NCI-H524 (cell line): ENCODE measurements around the gene ZNF320.
"Not testable (repeated sequence)": the region's sequence is repeated elsewhere in the genome, so short reads cannot be mapped to it uniquely, and the experiment has no call there.

Experiments
- DNase-seq, 2 experiments: peaks; one replicate each; lab custom pipeline; 2025; lab: John Stamatoyannopoulos, UW

Gene ZNF320

GRCh38 chr19:52922841-52923777, 25.7 kb upstream of the ZNF320 start, which contains the start of gene ZNF888:
Gene ZNF888, minus strand, starts transcription at chr19:52923428. Its CDS starts 5,555 bp downstream, at chr19:52917873.
- DNase-seq: no peak

DNA sequence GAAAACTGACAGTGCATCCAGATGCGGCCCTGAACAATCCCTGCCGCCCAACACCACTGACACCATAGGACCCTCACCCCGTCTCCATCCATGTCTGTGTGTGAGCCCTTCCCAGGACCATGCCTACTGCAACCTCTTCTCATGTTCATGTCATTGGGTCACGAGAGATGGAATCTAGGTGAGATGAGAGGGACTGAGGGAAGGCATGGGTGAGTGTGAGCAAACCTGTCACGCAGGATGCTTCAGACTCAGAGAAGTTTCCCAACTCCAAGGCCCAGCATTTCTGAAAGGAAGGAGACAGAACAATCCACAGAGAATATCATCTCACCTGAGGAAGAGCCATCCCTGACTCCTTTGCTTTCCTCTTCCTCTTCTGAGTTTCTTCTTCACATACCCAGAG, 20.1 kb upstream of the ZNF320 start:
- no peak for DNase-seq

DNA sequence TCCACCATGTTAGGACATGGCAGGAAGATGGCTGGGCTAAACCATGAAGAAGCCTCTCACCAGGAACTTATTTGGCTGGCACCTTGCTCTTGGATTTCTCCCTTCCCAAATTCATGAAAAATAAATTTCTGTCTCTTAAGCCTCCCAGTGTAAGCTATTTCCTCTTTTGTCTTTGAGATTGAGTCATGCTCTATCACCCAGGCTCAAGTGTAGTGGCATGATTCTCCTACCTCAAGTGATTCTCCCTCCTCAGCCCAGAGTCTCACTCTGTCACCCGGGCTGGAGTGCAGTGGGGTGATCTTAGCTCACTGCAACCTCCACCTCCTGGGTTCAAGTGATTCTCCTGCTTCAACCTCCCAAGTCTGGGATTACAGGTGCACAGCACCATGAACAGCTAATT, 13.2 kb upstream of the ZNF320 start:
- DNase-seq: no peak

GRCh38 chr19:52904052-52904780, 6.8 kb upstream of the ZNF320 start:
- DNase-seq: not testable (repeated sequence)

DNA sequence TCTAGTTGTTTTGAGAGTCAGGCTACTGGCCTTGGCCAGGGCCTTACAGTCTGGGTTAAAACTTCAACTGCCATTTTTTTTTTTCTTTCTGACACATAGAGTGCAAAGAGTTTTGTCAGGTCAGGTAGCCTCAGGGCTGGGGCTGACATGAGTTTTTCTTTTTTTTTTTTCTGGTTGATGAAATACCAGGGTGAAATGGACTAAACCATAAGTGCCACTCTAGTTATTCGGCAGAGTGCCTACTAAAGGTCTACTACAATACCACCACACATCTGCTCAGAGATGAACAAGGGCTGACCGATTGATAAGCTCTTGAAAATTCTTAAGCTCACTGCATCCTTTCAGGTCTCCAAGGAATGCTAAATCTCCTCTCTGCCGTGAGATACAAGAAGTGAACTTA, 4.4 kb upstream of the ZNF320 start:
- DNase-seq: no peak

DNA sequence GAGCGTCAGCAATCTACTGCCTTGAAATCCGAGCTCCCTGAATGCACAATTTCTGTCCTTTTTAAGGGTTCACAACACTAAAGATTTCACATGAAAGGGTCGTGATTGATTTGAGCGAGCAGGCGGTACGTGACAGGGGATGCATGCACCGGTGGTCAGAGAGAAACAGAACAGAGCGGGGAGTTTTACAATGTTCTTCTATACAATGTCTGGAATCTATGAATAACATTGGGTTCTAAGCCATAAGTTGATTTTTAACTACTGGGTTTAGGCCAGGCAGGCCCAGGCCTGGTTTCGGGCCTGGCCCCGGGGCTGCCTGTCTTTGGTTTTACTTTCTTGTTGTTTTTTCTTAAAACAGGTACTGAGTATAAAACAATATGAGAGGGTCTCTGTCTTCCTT, 1.2 kb upstream of the ZNF320 start:
- not testable (repeated sequence) for DNase-seq

GRCh38 chr19:52898101-52898500, 666 bp upstream of the ZNF320 start:
- no peak for DNase-seq

DNA sequence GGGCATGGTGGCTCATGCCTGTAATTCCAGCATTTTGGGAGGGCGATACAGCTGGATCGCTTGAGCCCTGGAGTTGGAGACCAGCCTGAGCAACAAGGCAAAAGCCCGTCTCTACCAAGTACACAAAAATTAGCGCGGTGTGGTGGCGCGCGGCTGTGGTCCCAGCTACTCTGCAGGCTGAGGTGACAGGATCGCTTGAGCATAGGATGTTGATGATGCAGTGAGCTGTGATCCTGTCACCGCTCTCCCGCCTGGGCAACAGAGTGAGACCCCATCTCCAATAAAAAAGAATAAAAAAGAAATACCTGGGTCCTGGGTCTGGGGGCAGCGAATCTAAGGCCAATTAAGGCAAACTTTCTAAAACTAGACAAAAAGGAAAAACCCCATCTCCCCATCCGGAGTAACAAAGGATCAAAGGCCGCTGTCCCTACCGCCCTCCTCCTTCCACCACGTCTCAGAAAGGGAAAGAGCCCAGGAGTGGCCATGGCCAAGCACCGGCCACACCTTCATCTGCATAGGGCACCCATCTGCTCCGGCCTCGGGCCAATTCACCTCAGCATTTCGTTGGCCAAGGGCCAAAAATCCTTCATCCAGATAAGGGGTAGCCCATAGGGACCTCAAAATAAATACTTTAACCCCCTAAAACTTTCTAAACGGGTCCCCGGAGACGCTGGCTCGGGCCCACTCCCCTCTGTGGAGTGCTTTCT, 851 bp downstream of the ZNF320 start:
- DNase-seq: no peak

GRCh38 chr19:52891336-52891735, 6.1 kb downstream of the ZNF320 start:
- DNase-seq: no peak

GRCh38 chr19:52889931-52890330, 7.5 kb downstream of the ZNF320 start:
- no peak for DNase-seq

- DNase-seq: no peak
Observed at GRCh38 chr19:52889076-52889475, 8.4 kb downstream of the ZNF320 start.

DNA sequence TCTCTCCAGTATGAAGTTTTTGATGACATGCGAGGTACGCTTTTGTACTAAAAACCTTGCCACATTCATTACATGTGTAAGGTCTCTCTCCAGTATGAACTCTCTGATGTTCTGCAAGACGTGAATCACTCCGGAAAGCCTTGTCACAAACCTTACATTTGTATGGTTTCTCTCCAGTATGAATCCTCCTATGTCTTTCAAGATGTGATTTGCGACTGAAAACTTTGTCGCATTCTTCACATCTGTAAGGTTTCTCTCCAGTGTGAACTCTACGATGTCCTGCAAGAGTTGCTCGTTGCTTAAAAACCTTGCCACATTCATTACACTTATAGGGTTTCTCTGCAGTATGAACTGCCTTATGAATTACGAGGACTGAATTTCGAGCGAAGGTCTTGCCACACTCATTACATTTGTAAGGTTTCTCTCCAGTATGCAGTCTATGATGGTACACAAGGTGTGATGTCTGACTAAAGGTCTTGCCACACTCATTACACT, 16.5 kb downstream of the ZNF320 start:
- no peak for DNase-seq

GRCh38 chr19:52872996-52873395, 24.4 kb downstream of the ZNF320 start:
- not testable (repeated sequence) for DNase-seq

DNA sequence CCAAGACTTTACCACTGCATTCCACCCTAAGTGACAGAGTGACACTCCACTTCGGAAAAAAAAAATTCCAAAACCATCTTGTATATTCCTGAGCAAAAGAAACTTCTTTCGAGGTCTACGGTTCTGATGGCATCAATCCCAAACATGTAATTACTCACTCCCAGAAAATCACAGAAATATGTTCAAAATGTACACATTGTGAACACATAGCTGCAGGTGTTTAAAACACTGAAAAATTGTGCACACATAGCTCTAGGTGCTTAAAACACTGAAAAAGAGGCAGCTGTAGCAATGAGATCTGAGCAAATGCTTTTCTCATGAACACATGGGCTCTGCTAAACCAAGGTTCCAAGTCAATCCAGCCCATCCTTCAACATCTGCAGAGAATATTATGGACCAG, 26.0 kb downstream of the ZNF320 start:
- no peak for DNase-seq

- not testable (repeated sequence) for DNase-seq
Observed at GRCh38 chr19:52868031-52868430, 29.4 kb downstream of the ZNF320 start.

DNA sequence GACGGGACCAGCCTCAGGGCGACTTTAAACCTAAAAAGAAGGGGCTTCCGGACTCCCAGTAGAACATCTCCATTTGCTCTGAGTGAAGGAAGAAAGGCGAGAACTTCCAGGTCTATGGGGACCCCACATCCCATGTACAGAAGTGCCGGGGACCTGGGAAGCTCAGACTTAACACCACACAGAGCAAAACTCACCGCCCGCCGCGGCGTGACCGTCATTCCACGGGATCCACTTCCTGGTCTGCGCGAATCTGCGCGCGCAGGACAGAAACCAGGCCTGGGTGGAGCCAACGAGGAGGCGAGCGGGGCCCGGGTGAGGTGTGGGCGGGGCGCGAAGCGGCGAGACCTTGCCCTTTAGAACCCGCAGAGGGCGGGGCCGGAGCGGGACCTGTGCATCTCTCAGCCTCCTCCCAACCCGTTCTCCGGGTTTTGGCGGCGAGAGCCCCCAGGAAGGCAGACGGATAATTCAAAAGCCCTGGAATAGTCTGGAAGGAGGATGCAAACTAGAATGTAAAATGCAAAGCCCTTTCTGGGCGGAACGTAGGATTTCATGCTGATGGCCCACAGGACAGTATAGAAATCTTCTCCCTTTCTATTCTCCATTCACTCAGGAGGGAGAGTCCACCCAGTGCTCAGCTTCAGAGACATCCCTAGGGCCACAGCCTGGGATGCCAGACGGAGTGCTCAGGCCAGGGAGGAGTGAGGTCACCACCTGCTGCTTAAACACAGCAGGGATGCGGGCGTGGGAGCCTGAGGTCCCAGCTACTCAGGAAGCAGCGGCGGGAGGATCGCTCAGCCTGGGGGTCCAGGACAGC, 39.9 kb downstream of the ZNF320 start, which contains the start of gene ZNF468:
Gene ZNF468, minus strand, starts transcription at position 242 of the 814 bp plus-strand sequence. CDS start 3,347 bp downstream, outside the sequence.
- DNase-seq: peak; percentile 46 to 70

DNA sequence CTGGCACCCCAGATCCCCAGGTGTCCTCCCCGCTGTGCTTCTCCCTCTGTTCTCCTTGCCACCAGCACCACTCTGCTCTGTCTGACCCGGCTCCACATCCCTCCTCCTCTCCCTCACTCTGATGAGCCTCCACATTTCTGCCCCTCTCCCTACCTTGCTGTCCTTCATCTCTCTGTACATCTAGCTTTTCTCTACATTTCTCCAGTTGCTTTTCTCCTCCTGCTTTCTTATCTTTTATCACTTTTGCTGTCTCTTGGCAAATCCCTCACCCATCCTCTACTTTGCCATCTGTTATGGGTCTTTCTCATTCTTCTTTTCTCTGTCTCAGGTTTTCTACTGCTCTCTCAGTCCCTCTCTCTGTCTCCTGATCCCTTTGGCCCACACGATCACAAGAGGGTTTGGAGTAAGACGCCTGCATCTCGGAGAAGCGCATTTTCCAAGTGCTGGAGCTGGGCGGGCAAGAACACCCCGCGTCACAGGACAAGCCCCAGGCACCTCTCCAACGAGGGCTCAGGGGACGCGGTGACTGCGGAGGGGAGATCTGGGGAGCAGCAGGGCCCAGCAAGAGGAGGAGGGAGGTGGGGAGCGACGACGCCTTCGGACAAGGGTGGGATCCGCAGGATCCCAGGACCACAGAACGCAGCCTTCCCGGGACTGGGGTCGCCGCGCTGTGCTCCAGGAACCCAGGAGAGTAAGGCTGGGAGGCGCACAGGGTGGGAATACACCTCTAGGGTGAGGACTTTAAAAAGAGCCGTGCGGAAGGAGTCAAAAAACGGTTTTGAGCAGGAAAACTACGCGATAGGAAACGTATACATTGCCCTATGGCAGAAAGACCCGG, 40.7 kb downstream of the ZNF320 start:
- not testable (repeated sequence) for DNase-seq
